HG03064 (cell line): Measurements from ENCODE around the gene DEGS2.

Experiments used
- ATAC-seq: cut with Tn5 transposase; IDR thresholded peaks from one replicate; pipeline ENCODE4 v1.9.1; 2021; ENCODE audit warnings: low read depth; ENCODE audit not compliant: unreplicated experiment

The DEGS2 gene

DNA sequence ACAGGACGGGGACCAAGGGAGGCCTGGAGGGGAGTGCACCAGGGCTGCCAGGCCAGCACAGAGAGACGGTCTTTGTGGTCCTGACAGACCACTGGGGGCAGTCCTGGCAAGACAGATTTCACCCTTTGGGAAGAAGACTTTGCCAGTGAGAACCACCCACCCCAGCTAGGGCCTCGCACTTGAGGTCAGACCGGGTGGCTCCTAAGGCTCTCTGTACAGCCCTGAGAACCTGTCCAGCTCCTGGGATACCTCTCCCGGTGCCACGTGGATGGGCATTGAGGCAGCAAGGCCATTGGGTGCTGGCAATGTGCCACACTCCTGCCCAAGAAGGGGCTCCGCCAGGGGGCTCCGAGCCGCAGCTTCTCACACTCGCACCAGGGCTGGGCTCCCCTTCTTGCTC is 42.4 kb downstream of the DEGS2 start:
- no peak for ATAC-seq

DNA sequence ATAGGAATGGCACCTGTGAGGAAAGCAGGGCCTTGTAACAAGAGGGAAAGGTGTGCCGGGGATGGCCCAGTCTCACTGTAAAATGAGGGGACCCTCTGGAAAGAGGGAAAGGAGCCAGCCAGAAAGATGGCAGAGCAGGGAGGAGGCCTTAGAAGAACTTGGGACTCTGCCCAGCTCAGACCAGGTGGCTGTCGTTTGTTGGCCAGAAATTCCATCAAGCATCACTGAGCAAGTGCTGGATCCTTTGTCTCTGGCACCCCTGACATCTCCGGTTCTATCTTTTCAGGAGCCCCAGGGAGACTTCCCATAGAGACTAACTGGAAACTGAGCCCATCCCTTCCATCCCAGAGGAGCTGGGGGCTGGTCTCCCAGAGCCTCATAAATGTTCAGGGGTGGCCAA is 43.3 kb downstream of the DEGS2 start:
- no peak for ATAC-seq

DNA sequence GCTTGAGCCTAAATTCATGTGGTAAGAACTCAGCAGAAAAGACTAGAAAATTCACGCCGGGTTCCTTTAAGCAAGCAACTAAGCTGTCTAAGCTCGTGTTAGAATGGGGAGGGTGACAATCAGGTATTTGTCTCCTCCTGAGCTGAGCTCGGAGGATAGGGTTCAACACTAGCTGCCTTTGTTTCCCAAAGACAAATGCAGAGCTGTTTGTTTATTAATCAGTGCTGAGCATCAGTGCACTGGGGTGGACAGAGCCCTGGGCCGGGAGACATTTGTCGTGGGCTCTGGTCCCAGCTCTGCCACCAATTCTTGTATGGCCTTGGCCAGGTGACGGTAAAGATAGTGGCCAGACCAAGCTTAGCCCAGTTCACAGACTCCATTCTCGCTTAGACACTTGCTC is 43.7 kb downstream of the DEGS2 start:
- no peak for ATAC-seq

DNA sequence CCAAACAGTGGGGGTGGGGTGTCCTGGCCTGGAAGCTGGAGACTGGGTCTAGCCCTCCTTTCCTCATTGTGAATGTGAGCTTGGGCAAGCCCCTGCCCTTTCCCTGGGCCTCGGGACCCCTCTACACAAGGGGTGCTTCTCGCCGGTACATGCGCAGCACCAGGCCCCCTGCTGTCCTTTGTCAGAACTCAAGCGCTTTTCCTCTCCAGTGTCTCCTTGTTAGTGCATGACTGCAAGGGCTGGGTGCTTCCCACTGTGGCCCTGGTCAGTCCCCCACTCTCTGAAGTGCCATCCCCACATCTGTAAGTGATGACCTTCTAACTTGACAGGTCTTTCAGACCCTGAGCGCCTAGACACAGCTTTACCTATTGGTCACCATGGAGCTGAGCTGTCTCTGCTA is 44.2 kb downstream of the DEGS2 start:
- ATAC-seq: no peak

DNA sequence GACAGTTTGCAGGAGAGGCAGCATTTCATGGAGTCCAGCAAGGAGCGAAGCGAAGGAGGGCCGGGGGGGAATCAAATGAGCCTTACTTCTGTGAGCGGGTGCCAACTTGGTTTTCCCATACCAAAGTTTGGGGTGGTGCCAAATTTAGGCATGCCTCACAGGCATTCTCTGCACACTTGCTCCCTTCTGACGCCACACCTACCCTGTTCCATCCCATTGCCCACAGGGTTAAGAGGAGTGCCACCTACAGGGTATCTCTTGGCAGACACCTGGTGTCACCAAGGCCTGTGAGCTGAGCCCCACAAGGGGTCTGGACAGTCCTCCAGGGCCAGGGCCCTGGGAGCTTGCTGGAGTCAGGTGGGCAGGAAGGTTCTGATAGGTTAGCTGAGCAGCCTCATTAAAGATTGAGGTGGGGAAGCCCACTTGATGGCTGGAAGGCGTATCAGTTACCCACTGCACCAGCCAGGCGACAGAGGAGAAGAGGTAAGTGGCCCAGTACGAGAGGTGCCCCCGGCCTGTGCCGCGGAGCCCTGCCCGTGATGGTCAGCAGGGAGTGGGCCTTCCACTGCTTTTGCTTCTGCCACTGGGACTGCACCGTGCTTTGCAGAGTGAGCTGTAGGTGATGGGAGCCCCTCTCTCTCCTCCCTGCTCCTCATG is 45.2 kb downstream of the DEGS2 start:
- no peak for ATAC-seq

DNA sequence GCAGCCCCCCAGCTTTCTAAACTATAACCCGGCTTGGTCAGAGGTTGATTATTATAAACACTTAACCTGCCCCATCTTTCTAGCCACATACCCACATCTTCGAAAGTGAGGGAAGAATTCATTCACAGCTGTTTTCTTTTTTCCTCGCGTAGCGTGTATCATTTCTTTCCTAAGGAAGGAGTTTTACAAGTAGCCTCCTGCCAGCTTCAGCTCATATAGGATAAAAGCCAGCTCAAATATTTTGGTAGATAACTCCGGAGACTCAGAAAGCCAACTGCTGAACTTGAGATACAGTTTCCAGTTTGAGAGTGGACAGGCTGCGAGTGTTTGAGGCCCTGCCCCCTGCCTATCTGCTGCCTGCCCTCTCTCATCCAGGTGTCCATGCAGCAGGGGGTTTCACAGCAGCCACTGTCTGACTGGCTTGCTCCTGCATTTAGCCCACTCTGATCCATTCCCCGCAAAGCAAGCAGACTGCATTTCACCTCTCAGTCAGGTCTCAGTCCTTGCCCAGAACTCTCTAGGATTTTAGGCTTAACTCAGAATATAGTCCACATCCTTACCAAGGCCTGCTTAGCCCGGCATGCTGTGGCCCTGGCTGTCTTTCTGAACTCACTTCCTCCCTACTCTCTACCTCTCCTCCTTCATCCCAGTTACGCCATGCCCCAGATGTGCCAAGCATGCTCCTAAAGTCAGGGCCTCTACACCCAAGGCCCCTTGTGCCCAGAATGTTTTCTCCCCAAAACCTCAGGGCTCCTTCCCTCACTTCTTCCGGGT is 47.3 kb downstream of the DEGS2 start:
- ATAC-seq: no peak

DNA sequence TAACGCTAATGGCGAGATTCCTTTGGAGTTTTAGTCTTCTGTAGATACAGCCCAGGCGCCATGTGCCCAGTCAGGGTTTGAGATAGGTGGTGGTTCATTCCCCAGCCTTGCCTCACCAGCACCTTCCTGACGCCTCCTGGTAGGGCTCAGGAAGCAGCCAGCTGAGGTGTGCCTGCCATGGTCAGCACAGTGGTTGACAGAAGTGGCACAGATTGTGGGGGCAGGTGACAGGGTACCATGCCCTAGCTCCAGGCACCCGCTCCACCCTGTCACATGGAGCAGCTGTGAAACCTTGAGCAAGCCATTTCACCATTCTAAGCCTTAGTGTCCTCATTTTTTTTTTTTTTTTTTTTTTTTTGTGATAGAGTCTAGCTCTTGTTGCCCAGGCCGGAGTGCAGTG is 48.6 kb downstream of the DEGS2 start:
- no peak for ATAC-seq

DNA sequence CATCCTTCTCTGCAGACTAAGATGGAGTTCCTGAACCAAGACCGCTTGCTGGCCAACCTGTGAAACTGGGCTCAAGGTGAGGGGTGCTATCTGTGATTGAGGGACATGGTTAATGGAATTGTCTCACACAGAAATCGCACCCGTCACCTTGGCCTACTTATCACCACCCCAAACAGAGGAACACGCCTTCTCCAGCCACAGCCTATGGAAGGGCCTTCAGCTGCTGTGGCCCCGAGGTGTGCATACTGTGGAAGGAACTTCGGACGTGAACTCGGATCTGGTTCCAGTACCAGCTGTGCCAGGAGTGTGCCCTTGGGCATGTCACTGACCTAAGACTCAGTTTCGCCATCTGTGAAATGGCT is 49.9 kb downstream of the DEGS2 start:
- ATAC-seq: no peak

DNA sequence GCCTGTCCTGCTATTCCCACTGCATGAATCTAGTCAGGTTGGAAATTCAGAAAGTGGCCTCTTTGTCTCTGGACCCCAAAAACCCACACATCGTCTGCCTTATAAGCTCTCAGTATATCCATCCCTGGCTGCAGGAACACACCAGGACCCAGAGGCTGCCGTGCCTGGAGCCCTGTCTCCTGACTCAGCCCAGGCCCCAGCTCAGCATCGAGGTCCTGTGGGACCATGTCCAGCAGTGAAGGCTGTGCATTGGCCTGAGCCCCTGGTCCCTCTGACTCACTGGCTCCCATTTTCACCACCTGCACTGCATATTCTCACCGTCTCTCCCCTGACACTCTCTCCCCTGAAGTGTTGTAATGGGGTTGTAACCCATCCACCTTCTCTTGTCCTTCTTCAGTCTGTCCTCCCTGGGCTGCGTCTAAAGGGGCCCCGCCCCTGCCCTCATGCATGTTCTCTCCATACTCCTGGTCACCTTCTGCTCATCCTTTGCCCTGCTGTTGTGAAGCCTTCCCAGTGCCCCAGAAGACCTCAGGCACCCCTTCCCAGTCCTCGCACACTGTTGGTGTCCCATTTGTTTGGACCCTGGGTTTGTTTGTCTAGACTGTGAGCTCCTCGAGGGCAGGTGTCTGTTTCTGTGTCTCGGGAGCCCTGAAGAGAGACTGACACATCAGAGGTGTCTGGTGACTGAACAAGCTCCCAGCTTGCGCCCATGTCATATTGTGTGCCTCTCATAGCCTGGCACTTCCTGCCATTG is 50.4 kb downstream of the DEGS2 start:
- ATAC-seq: no peak

DNA sequence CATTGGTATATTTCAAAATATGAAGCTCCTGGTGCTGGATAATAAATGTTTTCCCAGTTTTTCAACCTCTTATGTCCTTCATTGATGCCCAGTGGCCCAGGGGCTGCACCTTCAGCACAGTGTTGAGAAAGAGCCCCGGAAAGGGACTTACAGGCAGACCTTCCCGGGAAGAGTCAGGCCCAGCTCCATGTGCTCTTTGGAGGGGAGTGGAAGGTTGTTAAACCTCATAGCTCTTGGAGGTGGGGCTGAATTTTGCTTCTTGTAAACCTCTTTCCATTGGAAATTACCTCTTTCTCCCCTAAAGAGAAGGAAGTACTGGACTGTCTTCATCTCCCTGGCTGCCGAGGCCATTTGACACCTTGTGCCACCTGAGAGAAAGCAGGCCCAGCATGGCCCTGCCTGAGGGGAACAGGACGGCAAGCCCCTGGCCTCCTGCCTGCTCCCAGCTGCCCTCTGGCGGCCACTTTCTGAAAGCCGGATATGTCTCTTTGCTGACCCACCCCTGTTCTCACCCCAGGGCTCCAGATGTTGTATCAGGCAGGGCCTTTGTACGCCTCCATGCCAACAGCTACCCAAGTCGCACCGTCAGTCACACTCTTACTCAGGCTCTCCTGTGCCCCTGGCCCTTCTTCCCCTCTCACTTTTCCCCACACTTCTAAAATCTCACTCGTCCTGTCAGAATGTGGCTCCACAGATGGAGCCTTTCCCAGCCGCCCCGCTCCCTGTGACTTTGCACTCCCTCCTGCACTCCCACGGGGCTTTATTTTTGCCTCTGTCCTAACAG is 51.2 kb downstream of the DEGS2 start:
- peak; percentile 59 for ATAC-seq

DNA sequence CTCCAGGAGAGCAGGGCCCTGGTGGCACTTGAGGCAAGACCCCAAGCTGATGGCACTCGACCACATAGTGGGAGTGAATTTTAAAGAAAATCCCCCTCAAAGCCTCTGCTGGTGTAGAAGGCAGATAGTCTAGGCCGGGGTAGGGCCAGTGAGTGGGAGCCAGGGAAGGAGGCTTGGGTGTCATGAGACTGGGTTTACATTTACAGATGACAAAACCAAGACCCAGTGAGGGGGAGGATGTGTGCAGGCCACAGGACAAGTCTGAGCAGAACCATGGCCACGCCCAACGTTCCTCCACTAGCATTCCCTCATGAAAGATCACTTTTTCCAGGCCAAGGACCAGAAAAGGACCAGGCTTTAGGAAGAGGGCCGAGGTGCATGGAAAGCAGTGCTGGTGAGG is 52.2 kb downstream of the DEGS2 start:
- no peak for ATAC-seq

DNA sequence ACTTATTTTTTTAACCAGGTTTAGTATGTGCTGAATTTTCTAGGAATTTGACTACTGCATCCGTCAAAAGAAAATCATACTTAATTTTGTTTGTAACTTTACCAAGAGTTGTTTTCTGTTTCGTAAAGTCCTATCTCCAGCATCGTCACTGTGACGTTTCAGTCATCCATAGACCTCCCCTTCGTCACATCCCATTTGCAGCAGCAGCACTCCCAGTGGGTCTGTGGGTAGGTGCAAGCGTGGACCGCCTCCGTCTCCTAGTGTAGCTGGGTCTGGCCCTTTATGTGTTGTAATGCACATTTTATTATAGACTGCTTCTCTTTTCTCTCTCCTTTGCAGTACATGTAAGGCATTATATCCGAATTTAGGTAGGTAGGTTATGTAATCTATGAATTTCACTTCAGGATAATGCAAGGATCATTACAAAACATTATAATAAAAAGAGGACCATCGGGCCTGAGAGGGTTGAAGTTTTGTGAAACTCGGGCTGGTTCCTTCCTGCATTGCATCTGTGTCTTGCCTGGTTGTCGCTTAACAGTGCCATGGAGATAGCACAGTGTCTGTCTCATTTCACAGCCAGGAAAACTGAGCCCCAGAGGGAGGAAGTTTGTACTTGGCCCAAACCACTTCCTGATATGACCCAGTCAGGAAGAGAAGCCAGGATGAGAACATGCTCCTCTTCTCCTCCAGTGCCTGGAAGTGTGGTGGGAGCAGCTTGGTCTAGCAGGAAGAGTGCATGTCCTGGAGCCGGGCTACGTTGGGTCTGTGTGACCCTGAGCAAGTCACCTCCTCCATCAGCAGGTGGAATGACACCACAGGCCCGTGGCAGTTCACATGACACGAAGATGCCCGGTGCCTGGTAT is 53.0 kb downstream of the DEGS2 start:
- ATAC-seq: no peak

DNA sequence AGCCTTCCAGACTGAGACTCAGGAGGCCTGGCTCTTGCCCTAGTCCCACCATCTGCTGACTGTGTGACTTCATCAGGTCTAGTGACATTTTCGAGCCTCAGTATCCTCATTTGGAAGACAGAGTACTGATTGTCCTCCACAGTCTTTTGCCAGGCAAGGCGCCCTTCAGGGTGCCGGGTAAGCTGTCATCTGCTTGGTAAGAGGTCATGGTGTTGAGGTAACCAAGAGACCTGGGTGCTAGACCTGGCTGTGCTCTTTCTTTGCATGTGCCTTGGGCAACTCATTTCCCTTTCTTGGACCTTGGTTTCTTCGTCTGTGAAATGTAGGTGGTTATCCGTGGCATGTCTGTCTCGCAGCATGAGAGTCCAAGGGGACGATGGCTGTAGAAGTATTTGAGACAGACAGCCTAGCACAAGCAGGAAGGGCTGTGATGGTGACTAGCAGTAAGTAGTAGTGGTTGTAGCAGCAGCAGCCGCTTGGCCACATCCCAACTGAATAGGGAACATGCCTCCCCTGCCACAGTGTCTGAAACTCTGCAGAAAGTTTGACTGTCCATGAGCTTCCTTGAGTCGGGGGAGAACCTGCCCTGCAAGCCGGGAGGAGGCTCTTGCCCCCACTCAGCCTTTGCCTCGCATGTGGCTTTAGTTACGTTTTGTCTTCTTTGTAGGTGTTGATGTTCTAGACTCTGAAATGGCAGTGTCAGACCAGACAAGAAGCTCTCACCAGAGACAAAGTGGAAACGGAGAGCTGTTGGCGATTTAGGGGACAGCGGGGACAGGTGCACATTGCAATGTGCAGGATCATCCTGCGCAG is 53.9 kb downstream of the DEGS2 start:
- ATAC-seq: no peak

DNA sequence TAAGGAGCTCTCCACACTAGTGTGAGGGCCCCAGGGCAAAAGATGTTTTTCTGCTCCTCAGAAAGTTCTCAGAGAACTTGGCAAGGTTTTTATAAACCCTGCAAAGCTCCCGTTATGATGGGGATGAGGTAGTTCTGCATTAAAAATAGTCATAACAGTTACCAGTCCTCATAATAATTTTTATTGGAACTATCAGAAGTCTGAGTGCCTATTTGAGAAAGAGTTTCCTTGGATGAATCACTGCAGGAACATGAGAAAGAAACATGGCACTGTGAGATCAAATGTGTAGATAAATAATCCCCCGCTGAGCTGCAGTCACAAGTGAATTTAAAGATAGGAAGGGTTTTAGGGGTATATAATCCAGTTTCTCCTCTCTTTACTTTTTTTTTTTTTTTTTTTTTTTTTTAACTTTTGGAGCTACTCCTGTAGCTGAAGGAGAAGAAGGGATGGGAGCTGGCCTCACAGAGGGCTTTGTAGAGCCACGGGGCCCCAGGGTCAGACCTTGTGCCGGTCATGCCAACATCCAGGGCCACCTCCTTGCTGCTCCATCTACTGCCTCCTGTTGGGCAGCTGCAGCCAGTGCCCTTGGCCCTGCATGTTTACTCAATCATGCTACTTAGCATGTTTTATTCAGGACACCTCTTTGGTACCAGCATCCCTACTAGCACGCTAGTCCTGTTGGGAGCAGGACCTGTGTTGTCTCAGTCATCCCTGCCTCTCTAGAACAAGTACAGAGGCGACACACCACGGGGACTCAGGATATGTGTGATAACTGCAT is 54.7 kb downstream of the DEGS2 start:
- no peak for ATAC-seq

DNA sequence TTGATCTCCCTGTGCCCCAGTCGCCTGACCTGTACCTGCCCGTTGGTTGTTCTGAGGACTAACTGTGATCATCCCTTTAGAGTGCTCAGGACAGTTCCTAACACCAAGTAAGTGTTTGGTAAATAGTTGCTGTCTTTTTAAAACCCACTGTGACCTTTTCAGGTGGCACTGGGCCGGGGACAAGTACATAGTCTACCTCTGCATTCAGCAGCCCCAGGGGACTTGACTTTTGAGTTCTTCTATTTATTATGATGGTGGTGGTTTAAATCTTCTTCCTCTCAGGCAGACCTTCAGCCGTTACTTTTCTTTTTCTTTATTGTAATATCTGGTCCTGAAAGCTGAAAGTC is 55.5 kb downstream of the DEGS2 start:
- no peak for ATAC-seq

DNA sequence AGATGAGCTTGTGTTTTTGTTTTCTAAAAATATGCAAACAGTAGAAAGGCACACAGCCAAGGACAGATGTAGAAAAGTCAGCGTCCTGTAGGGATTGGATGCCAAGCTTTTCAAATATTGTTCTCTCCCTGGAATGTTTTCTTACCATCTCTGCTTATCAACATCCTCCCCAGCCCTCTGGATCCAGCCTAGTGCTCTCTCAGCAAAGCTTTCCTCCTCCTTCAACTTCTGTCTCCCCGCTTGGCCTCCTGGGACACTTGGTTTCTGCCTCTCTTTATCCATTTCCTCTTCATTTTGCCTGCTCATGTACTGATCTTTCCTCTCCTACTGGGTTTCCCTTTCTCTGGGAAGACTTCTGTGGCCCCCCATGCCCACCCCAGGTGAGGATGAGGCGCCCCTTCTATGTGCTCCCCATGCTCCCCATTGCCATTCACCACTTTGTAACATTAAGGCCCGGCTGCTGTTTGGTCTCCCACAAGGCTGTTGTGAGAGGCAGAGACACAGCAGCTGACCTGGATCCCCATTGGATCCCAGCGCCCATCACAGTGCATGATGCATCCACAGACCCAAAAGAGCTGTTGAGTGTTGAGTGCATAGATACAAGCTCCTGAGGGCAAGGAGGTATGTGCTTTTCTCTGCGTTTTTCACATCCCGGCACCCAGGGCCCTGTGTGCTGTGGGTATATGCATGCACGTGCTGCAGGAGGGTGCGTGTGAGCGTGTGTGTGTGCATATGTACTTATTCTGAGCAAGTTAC is 56.0 kb downstream of the DEGS2 start:
- no peak for ATAC-seq

DNA sequence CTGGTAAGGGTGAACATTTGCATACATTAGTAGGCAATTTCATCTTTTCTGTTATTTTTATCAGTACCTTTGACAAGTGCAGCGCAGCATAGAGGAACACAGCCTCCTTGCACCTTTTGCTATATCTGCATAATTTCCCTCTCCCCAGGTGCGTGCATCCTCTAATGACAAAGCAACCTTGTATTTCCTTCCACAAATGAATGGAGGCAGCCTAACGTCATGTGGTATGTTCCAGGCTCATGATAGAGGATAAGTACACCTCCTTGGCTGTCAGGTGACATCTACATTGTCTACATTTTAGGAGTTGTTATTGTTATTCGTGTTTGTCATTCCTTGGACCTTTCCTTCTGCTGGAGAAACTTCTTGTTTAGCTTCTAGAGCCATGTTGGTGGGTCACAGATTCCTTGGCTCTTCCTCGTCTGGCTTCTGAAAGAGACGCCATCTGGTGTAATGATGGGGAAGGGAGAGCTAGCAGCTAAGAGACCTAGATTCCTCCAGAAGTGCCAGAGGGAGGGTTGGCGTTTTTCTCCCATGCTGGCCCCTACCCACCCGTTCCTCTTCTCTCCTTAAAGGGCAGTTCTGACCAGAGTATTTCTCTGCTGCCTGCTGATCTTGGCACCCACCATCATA is 57.2 kb downstream of the DEGS2 start:
- ATAC-seq: no peak
